Activated CD4-positive, alpha-beta T cell treated with anti-CD3 and anti-CD28 coated beads for 36 hours (primary cell): ENCODE measurements around the gene ACOX3. TPM values are rescaled to one million over a fixed set of nuclear protein-coding genes. Genes with fewer than 3 reads are reported as not detected.

Experiments used
- ATAC-seq: fragments of 200-7000 bp; cut with Tn5 transposase; one replicate; pipeline ENCODE4 v1.10.0; 2021; ENCODE audit warnings: mild to moderate bottlenecking, moderate library complexity
- CTCF ChIA-PET: fragments of 350-600 bp; sonication (Branson Sonifier 250); formaldehyde crosslinking; loops from one replicate; lab custom pipeline; 2021; ENCODE audit warnings: antibody characterized with exemption; lab: Charles Lee
- POLR2A ChIA-PET: fragments of 350-600 bp; sonication (Branson Sonifier 250); formaldehyde crosslinking; loops from one replicate; lab custom pipeline; 2021; ENCODE audit warnings: antibody characterized with exemption, inconsistent platforms; lab: Charles Lee
- DNase-seq: peaks from one replicate; pipeline ENCODE4 v3.0.0-alpha.2; 2020
- H3K27ac Mint-ChIP-seq: one replicate; pipeline ENCODE4 v1.8.0; 2021; ENCODE audit warnings: mixed read lengths
- H3K27me3 Mint-ChIP-seq: one replicate; pipeline ENCODE4 v1.8.0; 2021; ENCODE audit warnings: mixed read lengths
- H3K36me3 Mint-ChIP-seq: one replicate; pipeline ENCODE4 v1.8.0; 2021; ENCODE audit warnings: low read depth, mixed read lengths
- H3K4me1 Mint-ChIP-seq: one replicate; pipeline ENCODE4 v1.8.0; 2021; ENCODE audit warnings: mixed read lengths
- H3K4me3 Mint-ChIP-seq: one replicate; pipeline ENCODE4 v1.8.0; 2021; ENCODE audit warnings: mild to moderate bottlenecking, moderate library complexity, mixed read lengths
- H3K9me3 Mint-ChIP-seq: one replicate; pipeline ENCODE4 v1.8.0; 2021; ENCODE audit warnings: low read depth, mixed read lengths
- intact Hi-C, 2 experiments: fragments of 100-400 bp; cut with DNase I in 1 of 2; cut with micrococcal nuclease in 1 of 2; formaldehyde crosslinking; loops; one replicate each; pipeline versions ENCODE4 v1.14.2 to v1.15.1; 2022 to 2024; cut with DNase I, micrococcal nuclease
- total RNA-seq, 2 experiments: library from RNA; stranded (reverse); gene quantifications; one replicate each; pipeline ENCODE4 v1.2.3, GENCODE V29; 2021

The ACOX3 gene
- total RNA-seq, 2 experiments from 2014 or later, result 20.5 to 29.3 TPM

GRCh38 chr4:8442596-8443358 is 2.3 kb upstream of the ACOX3 start:
- peaks cover 59% of the 10 kb centered on the region for H3K4me1 Mint-ChIP-seq
- peaks cover 13% of the 10 kb centered on the region for H3K36me3 Mint-ChIP-seq
- DNase-seq (no peak), ATAC-seq (no peak)
- no peaks in the 10 kb centered on the region for H3K27me3 Mint-ChIP-seq
- H3K27ac Mint-ChIP-seq, result no peak overlapping the region
- CTCF ChIA-PET, result no interaction called here
- H3K9me3 Mint-ChIP-seq, result no peaks in the 10 kb centered on the region
- intact Hi-C loops, result loop anchor here in 1 of 2 experiments (5.0 kb wide), 2 partner anchors 1375 to 1660 kb away; partner anchors contain the start of genes GRPEL1 and KIAA0232
- POLR2A ChIA-PET, result no interaction called here
- peak overlapping the region; percentile 93 for H3K4me3 Mint-ChIP-seq

DNA sequence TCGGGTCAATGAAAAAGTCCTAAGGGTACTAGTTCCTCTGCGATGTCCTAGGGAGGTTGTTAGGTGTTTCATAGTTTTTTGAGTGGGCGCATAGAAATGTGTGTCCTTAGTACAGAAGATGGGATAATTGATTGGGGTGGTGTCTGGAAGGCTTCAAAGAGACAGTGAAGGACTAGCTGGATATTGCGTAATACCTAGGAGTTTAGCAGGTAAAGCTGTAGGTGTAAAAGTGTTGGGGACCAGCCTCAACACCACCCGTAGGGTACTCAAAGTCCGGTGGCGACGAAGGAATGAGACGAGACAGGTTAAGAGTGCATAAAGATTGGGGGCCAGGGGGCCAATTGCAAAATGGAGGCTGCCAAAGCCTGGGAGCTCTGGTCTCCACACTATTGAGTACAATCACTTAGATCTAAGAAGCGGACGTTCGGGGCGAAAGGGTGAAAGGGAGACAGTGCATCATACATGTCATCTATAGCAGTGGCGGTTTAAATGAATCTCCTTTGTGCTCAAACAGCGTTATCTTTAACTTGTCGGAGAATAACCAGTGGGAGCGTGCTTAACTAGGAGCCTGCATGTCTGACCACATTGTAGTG is 1.1 kb upstream of the ACOX3 start:
- H3K27me3 Mint-ChIP-seq, result no peaks in the 10 kb centered on the region
- peak overlapping the region; percentile 49 for H3K27ac Mint-ChIP-seq
- intact Hi-C loops, result loop anchor here in 1 of 2 experiments (5.0 kb wide), 2 partner anchors 1374 to 1659 kb away; partner anchors contain the start of genes GRPEL1 and KIAA0232
- ATAC-seq (no peak), DNase-seq (no peak)
- peak overlapping the region; percentile 93 for H3K4me3 Mint-ChIP-seq
- H3K36me3 Mint-ChIP-seq, result peaks cover 15% of the 10 kb centered on the region
- peaks cover 66% of the 10 kb centered on the region for H3K4me1 Mint-ChIP-seq
- ChIA-PET CTCF (interaction anchor here (1.1 kb wide), 1 partner anchor 13 kb away, joined by 3 read pairs; no protein-coding TSS in a partner anchor), POLR2A (interaction anchor here (0.5 to 2.6 kb wide), 2 partner anchors 22 to 573 kb away, joined by 6 to 7 read pairs; no protein-coding TSS in a partner anchor)
- H3K9me3 Mint-ChIP-seq, result no peaks in the 10 kb centered on the region

DNA sequence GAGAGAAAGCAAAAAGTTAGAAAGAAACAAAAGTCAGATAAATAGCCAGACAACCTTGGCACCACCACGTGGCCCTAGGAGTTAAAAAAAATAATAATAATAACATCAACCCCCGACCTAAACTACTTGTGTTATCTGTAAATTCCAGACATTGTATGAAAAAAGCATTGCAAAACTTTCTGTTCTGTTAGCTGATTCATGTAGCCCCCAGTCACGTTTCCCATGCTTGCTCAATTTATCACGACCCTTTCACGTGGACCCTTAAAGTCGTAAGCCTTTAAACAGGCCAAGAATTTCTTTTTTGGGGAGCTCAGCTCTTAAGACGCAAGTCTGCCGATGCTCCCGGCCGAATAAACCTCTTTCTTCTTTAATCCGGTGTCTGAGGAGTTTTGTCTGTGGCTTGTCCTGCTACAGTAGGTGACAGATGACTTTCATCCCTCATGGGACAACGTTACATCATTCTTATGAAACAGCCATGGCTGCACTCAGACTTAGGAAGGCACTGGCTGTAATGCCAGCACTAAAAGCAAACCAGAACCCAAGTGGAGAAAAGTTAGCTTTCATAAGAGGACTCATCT is 520 bp downstream of the ACOX3 start:
- ChIA-PET POLR2A (interaction anchor here (0.9 to 2.6 kb wide), 2 partner anchors 10 to 21 kb away, joined by 3 to 6 read pairs; no protein-coding TSS in a partner anchor), CTCF (interaction anchor here (0.6 to 1.3 kb wide), 3 partner anchors 11 to 1355 kb away, joined by 3 to 6 read pairs (median 4); no protein-coding TSS in a partner anchor)
- Mint-ChIP-seq H3K36me3 (peaks cover 10% of the 10 kb centered on the region), H3K9me3 (no peaks in the 10 kb centered on the region), H3K27me3 (no peaks in the 10 kb centered on the region), H3K27ac (peak overlapping the region; percentile 99), H3K4me1 (peaks cover 75% of the 10 kb centered on the region), H3K4me3 (peak overlapping the region; percentile 93)
- peak; percentile 57 for ATAC-seq
- peak; percentile 46 for DNase-seq
- intact Hi-C loops, result loop anchor here (1.0 to 10.0 kb wide), 5 partner anchors 12 to 1658 kb away; partner anchors contain the start of genes ABLIM2 (in 1 of the 2), GRPEL1 (in 1 of the 2) and KIAA0232 (in 1 of the 2)

GRCh38 chr4:8439168-8439567 is 1.4 kb downstream of the ACOX3 start:
- CTCF ChIA-PET, result interaction anchor here (1.2 to 1.3 kb wide), 2 partner anchors 11 to 13 kb away, joined by 3 to 6 read pairs; no protein-coding TSS in a partner anchor
- Mint-ChIP-seq H3K4me1 (peaks cover 79% of the 10 kb centered on the region), H3K9me3 (no peaks in the 10 kb centered on the region), H3K4me3 (peak overlapping the region; percentile 93), H3K27me3 (no peaks in the 10 kb centered on the region), H3K27ac (peak overlapping the region; percentile 48), H3K36me3 (peaks cover 10% of the 10 kb centered on the region)
- intact Hi-C loops, result loop anchor here in 1 of 2 experiments (10.0 kb wide), 1 partner anchor 464 kb away; no protein-coding TSS in a partner anchor
- POLR2A ChIA-PET, result no interaction called here
- ATAC-seq (no peak), DNase-seq (no peak)

DNA sequence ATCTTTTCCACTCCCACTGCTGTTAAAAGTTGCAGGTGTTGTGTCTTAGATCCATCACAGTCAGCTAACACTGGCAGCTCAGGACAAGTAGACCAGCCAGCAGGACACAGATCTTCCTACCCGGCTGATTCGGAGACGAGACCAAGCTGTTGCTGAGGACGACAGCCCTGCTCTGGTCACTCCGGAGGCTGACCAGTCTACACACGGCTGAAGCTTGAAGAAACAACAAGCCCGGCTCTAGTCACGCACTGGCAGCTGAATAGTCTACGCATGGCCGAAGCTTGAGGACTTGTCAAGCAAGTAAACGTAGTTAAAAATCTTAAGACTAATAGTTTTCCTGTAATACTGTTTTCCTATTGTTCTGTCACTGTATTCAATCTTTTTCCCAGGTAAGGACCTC is 1.8 kb downstream of the ACOX3 start:
- ChIA-PET CTCF (interaction anchor here (1.2 to 1.8 kb wide), 2 partner anchors 10 to 12 kb away, joined by 3 to 6 read pairs; no protein-coding TSS in a partner anchor), POLR2A (no interaction called here)
- Mint-ChIP-seq H3K4me1 (peaks cover 75% of the 10 kb centered on the region), H3K9me3 (no peaks in the 10 kb centered on the region), H3K27ac (peak overlapping the region; percentile 48), H3K27me3 (no peaks in the 10 kb centered on the region), H3K36me3 (peaks cover 8% of the 10 kb centered on the region), H3K4me3 (peak overlapping the region; percentile 93)
- intact Hi-C loops, result loop anchor here in 1 of 2 experiments (10.0 kb wide), 1 partner anchor 464 kb away; no protein-coding TSS in a partner anchor
- DNase-seq (no peak), ATAC-seq (no peak)

- DNase-seq, result no peak
- no peaks in the 10 kb centered on the region for H3K27me3 Mint-ChIP-seq
- no peaks in the 10 kb centered on the region for H3K9me3 Mint-ChIP-seq
- ChIA-PET POLR2A (no interaction called here), CTCF (interaction anchor here (1.8 kb wide), 1 partner anchor 9 kb away, joined by 6 read pairs; no protein-coding TSS in a partner anchor)
- intact Hi-C loops, result loop anchor here in 1 of 2 experiments (10.0 kb wide), 1 partner anchor 462 kb away; no protein-coding TSS in a partner anchor
- peaks cover 11% of the 10 kb centered on the region for H3K36me3 Mint-ChIP-seq
- H3K4me3 Mint-ChIP-seq, result peak overlapping the region; percentile 24
- peak overlapping the region; percentile 56 for H3K27ac Mint-ChIP-seq
- H3K4me1 Mint-ChIP-seq, result peaks cover 64% of the 10 kb centered on the region
- no peak for ATAC-seq
Measured at GRCh38 chr4:8437281-8437680, 3.2 kb downstream of the ACOX3 start.

DNA sequence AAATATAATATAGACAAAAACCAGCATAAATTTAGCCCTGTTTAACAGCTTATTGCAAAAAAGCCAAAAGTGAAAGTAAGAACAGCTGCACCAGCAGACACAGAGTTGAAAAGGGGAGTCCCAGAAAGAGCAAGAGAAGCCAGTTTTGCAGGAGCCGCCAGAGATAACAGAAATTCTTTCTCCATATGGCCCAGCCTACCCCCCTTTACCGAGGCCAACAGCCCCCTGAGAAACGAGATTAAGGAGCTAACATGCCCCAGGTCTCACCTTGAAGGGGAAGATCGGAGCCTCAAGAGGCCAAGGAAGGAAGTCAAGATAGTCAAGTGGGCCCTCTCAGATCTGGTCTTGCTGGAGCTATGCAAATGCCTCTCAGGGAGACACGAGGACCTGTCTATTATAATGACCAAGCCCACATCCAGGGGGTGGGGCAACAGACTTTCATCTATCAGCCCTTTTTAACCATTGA is 4.8 kb downstream of the ACOX3 start:
- DNase-seq (peak; percentile 64), ATAC-seq (peak; percentile 55)
- H3K27ac Mint-ChIP-seq, result peak overlapping the region; percentile 72
- H3K4me3 Mint-ChIP-seq, result peak overlapping the region; percentile 72
- H3K4me1 Mint-ChIP-seq, result peaks cover 52% of the 10 kb centered on the region
- intact Hi-C loops, result loop anchor here in 1 of 2 experiments (10.0 kb wide), 1 partner anchor 461 kb away; no protein-coding TSS in a partner anchor
- ChIA-PET CTCF (interaction anchor here (0.6 to 1.1 kb wide), 3 partner anchors 9 to 256 kb away, joined by 3 to 4 read pairs (median 3); no protein-coding TSS in a partner anchor), POLR2A (interaction anchor here (0.6 to 0.9 kb wide), 2 partner anchors 16 to 308 kb away, joined by 3 to 4 read pairs; no protein-coding TSS in a partner anchor)
- H3K9me3 Mint-ChIP-seq, result no peaks in the 10 kb centered on the region
- peaks cover 11% of the 10 kb centered on the region for H3K36me3 Mint-ChIP-seq
- H3K27me3 Mint-ChIP-seq, result no peaks in the 10 kb centered on the region

DNA sequence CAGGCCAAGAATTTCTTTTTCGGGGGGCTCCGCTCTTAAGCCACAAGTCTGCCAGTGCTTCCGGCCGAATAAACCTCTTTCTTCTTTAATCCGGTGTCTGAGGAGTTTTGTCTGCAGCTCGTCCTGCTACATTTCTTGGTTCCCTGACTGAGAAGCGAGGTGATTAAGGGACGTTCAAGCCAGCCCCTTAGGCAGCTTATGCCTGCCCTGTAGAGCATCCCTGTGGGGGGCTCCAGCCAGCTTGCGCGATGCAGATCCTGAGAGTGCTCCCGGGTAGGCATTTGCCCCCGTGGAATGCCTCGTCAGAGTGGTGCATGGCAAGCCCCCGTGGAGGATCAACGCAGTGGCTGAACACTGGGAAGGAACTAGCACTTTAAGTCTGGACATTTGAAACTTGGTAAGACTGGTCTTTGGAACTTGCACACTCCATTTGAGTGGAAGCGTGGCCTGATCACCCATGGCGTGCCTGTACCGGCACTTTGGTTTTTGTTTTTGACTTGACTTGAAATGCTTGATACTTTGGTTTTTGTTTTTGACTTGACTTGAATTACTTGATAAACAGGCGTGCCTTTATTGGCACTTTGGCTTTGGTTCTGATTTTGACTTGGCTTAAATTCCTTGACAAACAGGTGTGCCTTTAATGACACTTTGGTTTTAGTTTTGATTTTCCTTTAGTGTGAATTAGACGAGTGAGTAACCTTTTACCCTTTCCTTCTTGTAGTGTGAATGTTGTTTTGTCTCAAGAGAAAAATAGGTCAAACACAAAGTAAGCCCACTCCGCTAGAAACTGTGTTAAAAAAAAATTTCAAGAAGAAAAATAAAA is 6.1 kb downstream of the ACOX3 start:
- Mint-ChIP-seq H3K9me3 (no peaks in the 10 kb centered on the region), H3K27me3 (no peaks in the 10 kb centered on the region), H3K36me3 (peaks cover 11% of the 10 kb centered on the region), H3K27ac (peak overlapping the region; percentile 72), H3K4me3 (peak overlapping the region; percentile 72), H3K4me1 (peaks cover 46% of the 10 kb centered on the region)
- intact Hi-C loops, result loop anchor here in 1 of 2 experiments (10.0 kb wide), 1 partner anchor 460 kb away; no protein-coding TSS in a partner anchor
- no peak for ATAC-seq
- no peak for DNase-seq
- ChIA-PET CTCF (no interaction called here), POLR2A (no interaction called here)

- Mint-ChIP-seq H3K27ac (peak overlapping the region; percentile 45), H3K36me3 (peaks cover 12% of the 10 kb centered on the region), H3K9me3 (no peaks in the 10 kb centered on the region), H3K27me3 (no peaks in the 10 kb centered on the region), H3K4me3 (no peak overlapping the region), H3K4me1 (peaks cover 42% of the 10 kb centered on the region)
- intact Hi-C loops, result loop anchor here in 1 of 2 experiments (10.0 kb wide), 1 partner anchor 458 kb away; no protein-coding TSS in a partner anchor
- ChIA-PET CTCF (no interaction called here), POLR2A (no interaction called here)
- ATAC-seq, result no peak
- DNase-seq, result no peak
Measured at GRCh38 chr4:8433136-8433535, 7.4 kb downstream of the ACOX3 start.

DNA sequence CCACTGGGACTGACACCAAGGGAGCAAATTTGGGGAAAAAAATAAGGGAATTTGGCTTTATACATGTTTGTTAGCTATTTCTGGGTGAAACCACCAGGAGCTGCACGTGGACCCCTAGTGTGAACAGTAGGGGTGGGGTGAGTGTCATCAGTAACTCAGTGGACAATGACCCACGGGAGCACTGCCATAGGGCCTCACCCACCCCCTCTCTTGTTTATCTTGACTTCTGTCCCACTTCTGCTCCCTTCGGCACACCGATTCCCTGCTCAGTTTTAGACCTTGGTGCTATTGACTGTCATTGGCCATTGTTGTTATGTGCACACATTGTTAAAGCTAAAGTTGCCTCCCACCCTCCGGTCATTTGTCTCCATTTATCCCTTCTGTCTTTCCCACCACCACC is 9.0 kb downstream of the ACOX3 start:
- no peaks in the 10 kb centered on the region for H3K9me3 Mint-ChIP-seq
- H3K4me1 Mint-ChIP-seq, result peaks cover 41% of the 10 kb centered on the region
- no peak overlapping the region for H3K4me3 Mint-ChIP-seq
- no peak overlapping the region for H3K27ac Mint-ChIP-seq
- no peaks in the 10 kb centered on the region for H3K27me3 Mint-ChIP-seq
- intact Hi-C loops, result loop anchor here in 1 of 2 experiments (10.0 kb wide), 1 partner anchor 457 kb away; no protein-coding TSS in a partner anchor
- ChIA-PET CTCF (no interaction called here), POLR2A (interaction anchor here (0.7 kb wide), 1 partner anchor 26 kb away, joined by 4 read pairs; no protein-coding TSS in a partner anchor)
- no peak for DNase-seq
- peaks cover 10% of the 10 kb centered on the region for H3K36me3 Mint-ChIP-seq
- no peak for ATAC-seq
